Measurements from ENCODE around the gene UQCC5. TPM values are rescaled to one million over a fixed set of nuclear protein-coding genes. Genes with fewer than 3 reads are reported as not detected.

The UQCC5 gene
- total RNA-seq, 3 donors from 2014 or later: 22.8 to 25.7 (median 23.2) TPM

DNA sequence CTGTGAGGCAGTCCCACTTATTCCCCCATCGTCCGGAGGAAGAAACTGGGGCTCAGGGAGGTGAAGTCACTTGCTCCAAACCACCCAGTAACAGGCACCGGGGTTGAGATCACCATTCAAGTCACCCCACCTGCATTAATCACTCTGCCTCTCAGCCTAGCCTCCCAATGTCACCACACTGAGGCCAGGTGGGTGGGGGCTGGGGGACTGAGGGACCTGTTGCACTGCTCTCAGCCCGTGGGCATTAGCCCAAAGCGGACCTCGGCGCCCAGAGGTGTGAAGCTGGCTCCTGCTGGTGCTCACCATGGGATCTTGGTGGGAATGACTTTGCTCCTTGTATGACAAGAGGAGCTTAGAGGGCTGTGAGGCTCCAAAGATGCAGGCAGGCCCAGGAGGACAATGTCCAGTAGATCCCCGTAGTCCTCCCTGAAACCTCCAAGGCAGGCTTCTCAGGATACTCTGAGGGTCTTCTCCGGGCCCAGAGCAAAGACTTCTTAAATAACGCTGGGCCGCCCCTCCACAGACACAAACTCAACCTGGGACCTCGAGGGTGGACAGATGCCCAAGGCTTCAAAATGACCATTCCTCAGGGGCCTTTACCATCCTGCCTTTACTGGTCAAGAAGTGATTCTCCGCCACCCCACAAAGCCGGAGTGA lies 4.4 kb upstream of the UQCC5 start:
- no peaks in the 10 kb centered on the region for H3K27me3 Mint-ChIP-seq (ENCODE audit: low read depth)
- H3K4me3 Mint-ChIP-seq: peak overlapping the region; percentile 73
- peaks cover 2% of the 10 kb centered on the region for H3K36me3 Mint-ChIP-seq (ENCODE audit: insufficient read depth)
- no peaks in the 10 kb centered on the region for H3K9me3 Mint-ChIP-seq
- ATAC-seq (no peak), DNase-seq (no peak)
- H3K4me1 Mint-ChIP-seq (ENCODE audit: low read depth): peaks cover 16% of the 10 kb centered on the region

DNA sequence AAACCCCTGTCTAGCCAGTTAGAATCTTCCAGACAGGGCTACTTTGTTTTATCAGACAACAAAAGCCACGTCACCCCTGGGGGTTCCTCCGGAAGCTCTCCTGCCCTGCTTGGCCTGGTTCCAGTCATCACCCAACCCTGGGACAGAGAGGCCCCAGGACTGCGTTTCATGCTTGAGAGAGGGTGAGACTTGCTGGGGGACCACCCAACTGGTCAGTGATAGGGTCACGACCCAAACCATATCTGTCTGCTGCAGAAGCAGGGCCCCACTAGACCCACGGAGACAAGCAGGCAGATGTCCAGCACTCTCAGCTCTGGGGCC lies 3.9 kb upstream of the UQCC5 start:
- peaks cover 3% of the 10 kb centered on the region for H3K36me3 Mint-ChIP-seq (ENCODE audit: insufficient read depth)
- peak; percentile 25 for DNase-seq
- no peaks in the 10 kb centered on the region for H3K9me3 Mint-ChIP-seq
- H3K4me3 Mint-ChIP-seq: peak overlapping the region; percentile 73
- peaks cover 21% of the 10 kb centered on the region for H3K4me1 Mint-ChIP-seq (ENCODE audit: low read depth)
- ATAC-seq: no peak
- H3K27me3 Mint-ChIP-seq (ENCODE audit: low read depth): no peaks in the 10 kb centered on the region

DNA sequence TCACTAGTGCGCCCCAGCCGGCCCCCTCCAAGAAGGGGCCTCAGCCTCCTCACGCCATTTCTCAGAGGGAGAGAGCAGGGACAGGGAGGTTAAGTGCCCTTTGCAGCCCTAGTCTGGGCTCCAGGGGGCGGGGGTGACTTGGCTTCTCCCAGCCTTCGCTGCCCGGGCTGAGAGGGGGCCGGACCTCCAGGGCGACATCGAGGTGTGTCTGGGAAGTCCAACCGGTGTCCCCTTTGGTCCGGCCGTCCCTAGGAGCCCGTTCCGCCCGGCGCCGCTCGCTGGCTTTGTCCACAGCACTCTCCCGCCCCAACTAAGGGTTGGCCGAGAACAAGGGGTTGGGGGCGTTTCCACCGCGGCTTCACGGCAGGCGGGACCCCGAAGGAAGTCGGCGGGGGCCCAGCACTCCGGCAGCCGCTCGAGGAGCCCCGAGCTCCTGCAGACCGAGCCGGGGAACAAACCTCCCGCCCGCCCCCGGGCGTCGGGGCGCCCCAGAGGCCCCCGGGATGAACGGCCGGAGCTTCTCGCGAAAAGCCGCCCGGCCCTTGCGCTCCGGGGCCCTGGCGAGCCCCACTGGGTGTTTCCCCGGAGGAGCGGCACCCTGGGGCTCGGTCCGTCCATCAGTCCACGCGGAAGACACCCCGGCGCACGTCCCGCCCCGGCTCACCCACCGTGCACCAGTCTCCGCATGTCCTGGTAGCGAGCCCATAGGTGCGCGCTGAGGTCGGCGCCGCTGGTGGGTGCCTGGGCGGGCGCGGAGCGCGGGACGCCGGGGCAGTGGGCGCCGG lies 3.4 kb upstream of the UQCC5 start:
- peak; percentile 4 to 6 for ATAC-seq

DNA sequence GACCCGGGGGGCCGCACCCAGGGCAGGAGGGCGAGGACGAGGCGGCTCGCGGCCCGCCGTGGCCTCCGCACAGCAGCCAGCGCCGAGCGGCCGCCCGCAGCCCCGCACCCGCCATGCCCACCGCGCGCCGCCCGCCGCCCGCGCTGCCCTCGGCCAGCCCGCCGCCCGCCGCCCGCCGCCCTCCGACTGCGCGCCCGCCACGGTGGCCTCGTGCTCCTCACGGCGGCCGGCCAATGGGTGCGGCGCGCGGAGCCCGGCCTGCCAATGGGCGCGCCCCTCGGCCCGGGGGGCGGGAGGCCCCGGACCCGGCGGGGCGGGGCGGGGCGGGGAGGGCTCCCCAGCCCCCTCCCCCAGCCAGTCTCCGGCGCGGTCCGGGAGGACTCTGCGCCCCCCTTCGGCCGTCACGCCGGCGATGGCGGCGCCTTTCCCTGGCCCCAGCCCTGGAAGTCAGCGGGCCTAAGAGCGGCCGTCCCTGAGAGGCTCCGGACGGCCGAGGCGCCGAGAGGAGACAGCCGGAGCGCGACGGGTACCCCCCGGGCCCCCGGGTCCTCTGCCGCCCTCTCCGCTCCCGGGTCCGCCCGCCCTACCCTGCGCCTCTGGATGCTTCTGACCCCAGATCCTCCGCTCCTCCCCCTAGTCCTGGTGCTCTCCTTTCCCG lies 2.7 kb upstream of the UQCC5 start, which contains the start of gene NT5DC2:
TSS of gene NT5DC2 (minus strand) at position 235 of the 658 bp plus-strand sequence. CDS start at position 115, 120 bp downstream.
- peaks cover 33% of the 10 kb centered on the region for H3K4me1 Mint-ChIP-seq (ENCODE audit: low read depth)
- H3K27me3 Mint-ChIP-seq (ENCODE audit: low read depth): no peaks in the 10 kb centered on the region
- no peaks in the 10 kb centered on the region for H3K9me3 Mint-ChIP-seq
- peaks cover 12% of the 10 kb centered on the region for H3K36me3 Mint-ChIP-seq (ENCODE audit: insufficient read depth)
- peak; percentile 49 to 55 for ATAC-seq
- H3K4me3 Mint-ChIP-seq: peak within 1 kb of the TSS; percentile 98
- DNase-seq: peak; percentile 57

More for the DNA sequence above, 3.4 kb upstream of the UQCC5 start:
- DNase-seq: no peak
- H3K4me3 Mint-ChIP-seq: peak overlapping the region; percentile 73
- no peaks in the 10 kb centered on the region for H3K27me3 Mint-ChIP-seq (ENCODE audit: low read depth)
- H3K9me3 Mint-ChIP-seq: no peaks in the 10 kb centered on the region
- H3K4me1 Mint-ChIP-seq (ENCODE audit: low read depth): peaks cover 26% of the 10 kb centered on the region
- peaks cover 8% of the 10 kb centered on the region for H3K36me3 Mint-ChIP-seq (ENCODE audit: insufficient read depth)

- H3K4me3 Mint-ChIP-seq: peak overlapping the region; percentile 98
- DNase-seq: no peak
These were observed 1.9 kb upstream of the UQCC5 start for GRCh38 chr3:52534281-52535183.

DNA sequence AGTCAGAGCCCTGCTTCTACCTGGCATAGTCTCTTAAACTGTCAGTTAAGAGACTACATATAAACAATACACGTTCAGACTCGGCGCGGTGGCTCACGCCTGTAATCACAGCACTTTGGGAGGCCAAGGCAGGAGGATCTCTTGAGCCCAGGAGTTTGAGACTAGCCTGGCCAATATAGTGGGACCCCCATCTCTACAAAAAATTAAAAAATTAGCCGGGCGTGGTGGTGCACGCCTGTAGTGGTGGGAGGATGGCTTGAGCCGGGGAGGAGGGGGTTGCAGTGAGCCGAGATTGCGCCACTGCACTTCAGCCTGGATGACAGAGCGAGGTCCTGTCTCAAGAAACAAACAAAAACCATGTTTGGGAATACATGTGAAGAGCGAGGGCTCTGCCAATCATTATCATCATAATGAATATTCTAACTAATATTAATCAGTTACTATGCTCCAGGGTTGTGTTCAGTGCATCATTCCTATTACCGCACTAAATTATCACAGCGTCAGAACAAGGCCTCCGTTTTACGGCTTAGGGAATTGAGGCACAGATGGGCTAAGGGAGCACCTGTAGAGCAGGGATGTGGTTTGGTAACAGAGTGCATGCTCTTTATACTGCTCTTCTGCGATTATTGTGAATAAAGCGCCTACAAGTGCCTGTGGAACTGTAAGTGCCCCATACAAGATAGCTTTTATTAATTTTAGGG lies 844 bp upstream of the UQCC5 start:
- no peaks in the 10 kb centered on the region for H3K27me3 Mint-ChIP-seq (ENCODE audit: low read depth)
- peak overlapping the region; percentile 98 for H3K4me3 Mint-ChIP-seq
- H3K36me3 Mint-ChIP-seq (ENCODE audit: insufficient read depth): peaks cover 22% of the 10 kb centered on the region
- ATAC-seq: no peak
- H3K9me3 Mint-ChIP-seq: no peaks in the 10 kb centered on the region
- no peak for DNase-seq
- peaks cover 44% of the 10 kb centered on the region for H3K4me1 Mint-ChIP-seq (ENCODE audit: low read depth)

More at GRCh38 chr3:52534281-52535183, 1.9 kb upstream of the UQCC5 start:
- H3K4me1 Mint-ChIP-seq (ENCODE audit: low read depth): peaks cover 40% of the 10 kb centered on the region
- peaks cover 19% of the 10 kb centered on the region for H3K36me3 Mint-ChIP-seq (ENCODE audit: insufficient read depth)
- no peaks in the 10 kb centered on the region for H3K27me3 Mint-ChIP-seq (ENCODE audit: low read depth)
- no peak for ATAC-seq
- H3K9me3 Mint-ChIP-seq: no peaks in the 10 kb centered on the region

GRCh38 chr3:52536112-52536368 lies 365 bp upstream of the UQCC5 start:
- H3K27me3 Mint-ChIP-seq (ENCODE audit: low read depth): no peaks in the 10 kb centered on the region
- no peaks in the 10 kb centered on the region for H3K9me3 Mint-ChIP-seq
- no peak for DNase-seq
- peaks cover 47% of the 10 kb centered on the region for H3K4me1 Mint-ChIP-seq (ENCODE audit: low read depth)
- peaks cover 24% of the 10 kb centered on the region for H3K36me3 Mint-ChIP-seq (ENCODE audit: insufficient read depth)
- ATAC-seq: no peak
- H3K4me3 Mint-ChIP-seq: peak overlapping the region; percentile 98

DNA sequence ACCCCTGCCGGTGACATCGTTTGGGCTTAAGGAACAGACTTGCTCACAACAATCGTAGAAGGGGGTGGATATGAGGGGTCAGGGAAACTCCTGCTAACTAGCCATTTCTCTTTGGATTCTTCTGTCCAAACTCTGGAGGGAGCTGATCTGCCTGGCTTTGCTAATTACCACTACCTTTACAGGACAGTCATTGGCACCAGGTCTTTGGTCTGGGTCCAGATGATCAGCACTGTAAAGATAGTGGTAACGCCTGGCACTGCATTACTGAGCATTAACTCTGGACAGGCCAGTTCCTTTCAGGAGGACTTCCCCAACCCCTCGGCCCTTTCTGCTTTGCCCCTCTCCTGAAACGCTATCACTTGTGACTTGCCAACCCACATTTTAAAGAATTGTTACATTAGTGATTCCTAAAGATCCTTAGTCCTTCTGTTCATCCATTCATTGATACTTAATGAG lies 788 bp downstream of the UQCC5 start:
- peaks cover 27% of the 10 kb centered on the region for H3K36me3 Mint-ChIP-seq (ENCODE audit: insufficient read depth)
- ATAC-seq (no peak), DNase-seq (no peak)
- no peaks in the 10 kb centered on the region for H3K27me3 Mint-ChIP-seq (ENCODE audit: low read depth)
- peaks cover 48% of the 10 kb centered on the region for H3K4me1 Mint-ChIP-seq (ENCODE audit: low read depth)
- H3K9me3 Mint-ChIP-seq: no peaks in the 10 kb centered on the region
- H3K4me3 Mint-ChIP-seq: peak overlapping the region; percentile 98

DNA sequence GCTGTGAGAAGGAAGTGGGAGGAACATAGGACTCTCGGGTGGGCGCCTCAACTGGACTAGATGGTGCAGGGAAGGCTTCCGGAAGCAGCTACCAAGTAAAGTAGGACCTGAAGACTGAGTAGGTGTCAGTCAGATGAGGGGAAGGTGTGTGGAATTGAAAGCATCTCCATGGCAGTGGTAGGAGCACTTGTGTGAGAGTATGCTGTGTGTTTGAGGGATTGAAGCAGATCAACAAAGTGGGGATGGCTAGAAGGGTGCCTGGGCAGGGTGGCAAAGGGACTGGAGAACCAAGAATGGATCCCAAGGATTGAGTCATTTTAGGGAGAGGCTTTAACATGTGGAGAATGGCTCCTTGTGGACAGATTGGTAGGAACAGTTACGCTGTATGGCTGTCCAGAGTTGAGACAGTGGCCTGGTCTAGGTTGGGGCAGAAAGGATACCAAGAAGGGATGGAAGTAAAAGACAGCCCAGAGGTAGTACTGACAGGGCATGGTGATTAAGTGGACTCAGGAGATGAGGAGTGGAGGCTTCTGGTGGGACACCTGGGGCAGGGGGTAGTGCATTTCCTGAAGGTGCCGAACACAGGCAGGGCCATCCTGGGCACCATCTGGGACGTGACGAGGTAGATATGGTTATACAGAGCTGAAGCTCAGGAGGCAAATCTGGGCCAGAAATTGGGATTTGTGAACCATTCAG lies 1.5 kb downstream of the UQCC5 start:
- Mint-ChIP-seq H3K4me1 (ENCODE audit: low read depth) (peaks cover 43% of the 10 kb centered on the region), H3K27me3 (ENCODE audit: low read depth) (no peaks in the 10 kb centered on the region), H3K36me3 (ENCODE audit: insufficient read depth) (peaks cover 27% of the 10 kb centered on the region), H3K9me3 (no peaks in the 10 kb centered on the region), H3K4me3 (peak overlapping the region; percentile 98)
- no peak for DNase-seq
- no peak for ATAC-seq

GRCh38 chr3:52539010-52539653 lies 2.7 kb downstream of the UQCC5 start:
- Mint-ChIP-seq H3K27me3 (ENCODE audit: low read depth) (no peaks in the 10 kb centered on the region), H3K36me3 (ENCODE audit: insufficient read depth) (peaks cover 27% of the 10 kb centered on the region), H3K9me3 (no peaks in the 10 kb centered on the region), H3K4me1 (ENCODE audit: low read depth) (peaks cover 43% of the 10 kb centered on the region), H3K4me3 (peak overlapping the region; percentile 98)
- ATAC-seq: no peak
- no peak for DNase-seq

DNA sequence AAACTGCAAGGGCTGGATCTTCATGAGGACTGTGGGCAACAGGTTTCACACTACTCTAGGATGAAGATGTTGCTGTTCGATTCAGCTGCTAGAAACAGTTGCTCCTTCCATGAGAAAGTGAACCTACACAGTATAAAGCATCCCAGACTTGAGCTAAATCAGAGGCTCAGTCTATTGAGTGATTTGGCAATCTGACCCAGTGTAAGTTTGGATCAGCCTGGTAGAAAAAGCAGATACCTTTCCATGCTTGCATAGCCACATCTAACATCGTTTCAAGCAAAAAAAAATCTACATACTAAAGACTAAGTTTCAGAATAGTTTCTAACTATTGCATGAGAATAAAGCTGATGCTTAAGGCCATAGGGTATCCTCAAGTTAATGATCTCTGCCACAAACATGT lies 4.6 kb downstream of the UQCC5 start:
- Mint-ChIP-seq H3K36me3 (ENCODE audit: insufficient read depth) (peaks cover 29% of the 10 kb centered on the region), H3K9me3 (no peaks in the 10 kb centered on the region), H3K4me3 (no peak overlapping the region), H3K27me3 (ENCODE audit: low read depth) (no peaks in the 10 kb centered on the region), H3K4me1 (ENCODE audit: low read depth) (peaks cover 37% of the 10 kb centered on the region)
- DNase-seq: no peak
- ATAC-seq: no peak

GRCh38 chr3:52544937-52545336 lies 8.5 kb downstream of the UQCC5 start:
- no peaks in the 10 kb centered on the region for H3K27me3 Mint-ChIP-seq (ENCODE audit: low read depth)
- peaks cover 6% of the 10 kb centered on the region for H3K4me1 Mint-ChIP-seq (ENCODE audit: low read depth)
- H3K9me3 Mint-ChIP-seq: no peaks in the 10 kb centered on the region
- ATAC-seq (no peak), DNase-seq (no peak)
- no peak overlapping the region for H3K4me3 Mint-ChIP-seq
- H3K36me3 Mint-ChIP-seq (ENCODE audit: insufficient read depth): peaks cover 21% of the 10 kb centered on the region
